Activated T-cell treated with anti-CD3 and anti-CD28 coated beads, Interleukin-2, amount 50 U/mL, for 24 hours (primary cell): ENCODE data around the gene VPS16.

ENCODE experiments used
- DNase-seq: peaks from one replicate; pipeline ENCODE4 v3.0.0-alpha.2; 2020
- H3K27ac Mint-ChIP-seq: 2 replicates; pipeline ENCODE4 v1.8.0; 2020; ENCODE audit warnings: mild to moderate bottlenecking, mixed read lengths
- H3K27me3 Mint-ChIP-seq: 2 replicates; pipeline ENCODE4 v1.8.0; 2020; ENCODE audit warnings: mixed read lengths
- H3K36me3 Mint-ChIP-seq: 2 replicates; pipeline ENCODE4 v1.8.0; 2020; ENCODE audit warnings: low read depth, mixed read lengths
- H3K4me1 Mint-ChIP-seq: 2 replicates; pipeline ENCODE4 v1.8.0; 2020; ENCODE audit warnings: low read depth, mixed read lengths
- H3K4me3 Mint-ChIP-seq: 2 replicates; pipeline ENCODE4 v1.8.0; 2020; ENCODE audit warnings: mild to moderate bottlenecking, moderate library complexity, mixed read lengths
- H3K9me3 Mint-ChIP-seq: 2 replicates; pipeline ENCODE4 v1.8.0; 2020; ENCODE audit warnings: mixed read lengths

VPS16 gene

DNA sequence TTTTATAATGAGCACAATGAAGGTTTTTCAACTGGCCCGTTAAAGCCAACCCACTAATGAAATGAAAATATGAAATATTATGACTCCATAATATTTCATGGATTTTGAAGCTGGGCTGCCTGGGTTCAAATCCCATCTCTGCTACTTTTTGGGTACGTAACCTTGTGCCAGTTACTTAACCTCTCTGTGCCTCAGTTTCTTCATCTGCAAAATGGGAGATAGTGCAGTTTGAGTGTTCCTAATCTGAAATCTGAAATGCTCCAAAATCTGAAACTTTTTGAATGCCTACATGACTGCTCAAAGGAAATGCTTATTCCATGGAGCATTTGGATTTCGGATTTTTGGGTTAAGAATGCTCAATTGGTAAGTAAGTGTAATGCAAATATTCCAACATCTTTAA is 62.3 kb downstream of the VPS16 start:
- Mint-ChIP-seq H3K27ac (no peak overlapping the region), H3K4me3 (no peak overlapping the region), H3K27me3 (no peaks in the 10 kb centered on the region), H3K36me3 (peaks cover 19% of the 10 kb centered on the region), H3K9me3 (no peaks in the 10 kb centered on the region), H3K4me1 (peaks cover 37% of the 10 kb centered on the region)
- DNase-seq, result no peak

DNA sequence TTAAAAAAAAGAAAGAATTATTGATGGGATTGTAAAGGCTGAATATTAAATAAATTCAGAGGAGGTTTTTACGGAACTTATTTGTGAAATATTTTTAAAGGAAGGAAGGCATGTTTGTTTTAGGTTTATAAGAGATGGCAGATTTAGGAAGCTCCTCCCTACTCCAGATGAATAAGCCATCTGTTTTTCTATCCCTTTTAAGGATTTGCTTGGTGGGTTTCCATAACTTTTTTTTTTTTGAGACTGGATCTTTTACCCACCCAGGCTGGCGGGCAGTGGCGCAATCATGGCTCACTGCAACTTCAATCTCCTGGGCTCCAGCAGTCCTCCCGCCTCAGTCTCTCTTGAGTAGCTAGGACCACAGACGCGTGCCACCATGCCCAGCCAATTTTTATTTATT is 63.1 kb downstream of the VPS16 start:
- H3K4me3 Mint-ChIP-seq, result no peak overlapping the region
- DNase-seq, result no peak

DNA sequence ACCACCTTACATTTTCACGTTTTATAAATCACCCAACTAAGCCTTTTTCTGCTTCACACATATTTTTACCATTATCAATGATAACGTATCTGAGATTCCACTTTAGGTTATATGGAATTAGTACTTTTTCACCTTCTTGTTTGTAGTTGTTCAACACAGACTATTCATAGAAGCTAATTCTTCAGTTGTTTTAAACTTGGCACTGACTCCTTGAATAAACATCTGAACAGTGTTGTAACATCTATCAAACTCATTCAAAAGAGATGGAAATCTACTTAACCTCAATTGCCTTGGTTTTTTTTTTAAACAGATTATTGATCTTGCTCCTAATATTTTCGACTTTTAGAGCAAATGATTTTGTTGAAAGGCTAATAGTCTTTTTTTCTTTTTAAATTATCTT is 67.0 kb downstream of the VPS16 start:
- Mint-ChIP-seq H3K27me3 (no peaks in the 10 kb centered on the region), H3K27ac (no peak overlapping the region), H3K4me1 (peaks cover 17% of the 10 kb centered on the region), H3K4me3 (no peak overlapping the region), H3K9me3 (no peaks in the 10 kb centered on the region), H3K36me3 (peaks cover 27% of the 10 kb centered on the region)
- DNase-seq, result no peak

More for the DNA sequence above, 63.1 kb downstream of the VPS16 start:
- H3K36me3 Mint-ChIP-seq, result peaks cover 21% of the 10 kb centered on the region
- no peaks in the 10 kb centered on the region for H3K27me3 Mint-ChIP-seq
- H3K27ac Mint-ChIP-seq, result no peak overlapping the region
- H3K9me3 Mint-ChIP-seq, result no peaks in the 10 kb centered on the region
- peaks cover 37% of the 10 kb centered on the region for H3K4me1 Mint-ChIP-seq

DNA sequence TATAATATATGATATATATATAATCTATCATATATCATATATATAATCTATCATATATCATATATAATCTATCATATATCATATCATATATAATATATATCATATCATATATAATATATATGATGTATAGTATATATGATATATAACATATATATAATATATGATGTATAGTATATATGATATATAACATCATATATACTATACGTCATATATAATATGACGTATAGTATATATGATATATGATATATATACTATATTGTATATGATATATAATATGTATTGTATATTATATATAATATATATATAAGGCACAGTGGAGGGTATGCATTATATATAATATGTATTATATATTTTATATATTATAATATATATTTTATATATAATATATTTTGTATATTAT is 69.4 kb downstream of the VPS16 start:
- H3K27ac Mint-ChIP-seq, result no peak overlapping the region
- peaks cover 22% of the 10 kb centered on the region for H3K4me1 Mint-ChIP-seq
- peaks cover 19% of the 10 kb centered on the region for H3K36me3 Mint-ChIP-seq
- DNase-seq, result no peak
- H3K27me3 Mint-ChIP-seq, result no peaks in the 10 kb centered on the region
- no peak overlapping the region for H3K4me3 Mint-ChIP-seq
- no peaks in the 10 kb centered on the region for H3K9me3 Mint-ChIP-seq

DNA sequence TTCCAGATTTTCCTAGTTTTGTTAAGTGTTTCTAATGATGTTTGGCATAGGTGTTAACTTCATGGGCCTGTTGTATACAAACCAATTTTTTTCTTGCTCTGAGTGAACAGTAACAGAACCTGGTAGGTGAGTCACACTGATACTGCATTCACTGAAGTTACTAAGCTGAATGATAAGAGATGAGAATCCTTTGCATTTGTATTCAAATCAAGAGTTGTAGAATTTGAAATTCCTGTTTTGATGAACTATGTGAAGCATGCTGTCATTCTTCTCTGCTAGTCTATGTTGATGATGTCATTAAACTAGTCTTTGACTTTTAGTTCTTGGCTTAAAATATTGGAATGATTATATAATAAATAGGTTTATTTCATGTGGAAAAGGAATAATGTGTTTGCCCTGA is 70.7 kb downstream of the VPS16 start:
- H3K27me3 Mint-ChIP-seq, result no peaks in the 10 kb centered on the region
- DNase-seq, result no peak
- peaks cover 22% of the 10 kb centered on the region for H3K36me3 Mint-ChIP-seq
- peak overlapping the region; percentile 78 for H3K27ac Mint-ChIP-seq
- no peaks in the 10 kb centered on the region for H3K9me3 Mint-ChIP-seq
- no peak overlapping the region for H3K4me3 Mint-ChIP-seq
- peaks cover 20% of the 10 kb centered on the region for H3K4me1 Mint-ChIP-seq

DNA sequence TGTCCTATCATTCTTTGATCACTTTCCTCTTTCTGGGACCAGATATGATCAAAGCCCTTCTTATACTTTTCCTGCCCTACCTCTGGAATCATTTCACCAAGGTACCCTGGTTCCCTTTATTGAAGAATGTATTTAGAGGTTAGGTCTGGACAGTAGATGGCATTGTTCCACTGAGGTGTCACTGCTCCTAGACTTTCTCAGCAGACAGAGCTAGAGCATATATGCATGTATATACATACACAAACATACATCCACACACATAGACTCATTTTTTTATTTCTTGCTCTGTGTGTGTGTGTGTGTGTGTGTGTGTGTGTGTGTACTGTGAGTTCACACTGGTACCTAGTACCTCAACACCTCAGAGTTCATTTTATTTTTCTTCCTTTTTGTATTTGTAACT is 73.6 kb downstream of the VPS16 start:
- peaks cover 32% of the 10 kb centered on the region for H3K4me1 Mint-ChIP-seq
- no peaks in the 10 kb centered on the region for H3K9me3 Mint-ChIP-seq
- H3K36me3 Mint-ChIP-seq, result peaks cover 24% of the 10 kb centered on the region
- H3K4me3 Mint-ChIP-seq, result no peak overlapping the region
- no peak overlapping the region for H3K27ac Mint-ChIP-seq
- H3K27me3 Mint-ChIP-seq, result no peaks in the 10 kb centered on the region
- no peak for DNase-seq
